ENCODE data around the gene TNFRSF25.
"Not testable (repeated sequence)": the region's sequence is repeated elsewhere in the genome, so short reads cannot be mapped to it uniquely, and the experiment has no call there.

Gene TNFRSF25

DNA sequence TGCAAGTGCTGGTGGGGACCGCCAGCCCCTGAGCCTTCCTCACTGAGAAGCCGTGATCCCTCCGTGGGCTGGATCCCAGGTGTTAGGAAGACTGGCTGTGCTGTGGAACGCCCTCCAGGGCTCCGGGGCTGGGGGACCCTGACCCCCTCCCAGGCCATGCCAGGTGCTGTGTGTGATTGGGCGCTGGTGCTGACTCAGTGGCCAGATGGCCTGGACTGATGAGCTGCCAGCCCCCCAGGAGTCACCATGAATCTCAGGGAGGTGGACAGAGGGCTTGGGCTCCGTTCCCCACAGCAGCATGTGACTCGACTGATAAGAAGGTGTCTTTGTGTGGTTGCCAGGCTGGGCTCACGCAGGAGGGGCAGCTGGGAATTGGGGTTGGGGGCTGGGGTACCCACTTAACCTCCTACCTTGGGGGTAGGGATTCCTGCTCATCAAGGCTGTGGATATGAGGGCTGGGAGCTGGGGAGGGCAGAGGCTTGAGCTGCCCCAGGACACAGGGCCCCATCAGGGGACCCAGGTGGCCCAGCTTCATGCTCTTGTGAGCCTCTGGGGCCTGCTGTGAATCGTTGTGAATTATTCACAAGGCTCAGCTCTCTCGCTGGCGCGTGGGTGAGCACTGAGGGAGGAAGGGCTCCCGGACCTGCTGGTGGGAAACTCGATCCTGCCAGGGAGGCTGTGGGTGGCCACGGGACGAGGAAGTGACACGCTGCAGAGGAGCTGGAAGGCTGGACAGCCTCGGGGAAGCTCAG, 36.1 kb downstream of the TNFRSF25 start:
- not testable (repeated sequence) for DNase-seq

DNA sequence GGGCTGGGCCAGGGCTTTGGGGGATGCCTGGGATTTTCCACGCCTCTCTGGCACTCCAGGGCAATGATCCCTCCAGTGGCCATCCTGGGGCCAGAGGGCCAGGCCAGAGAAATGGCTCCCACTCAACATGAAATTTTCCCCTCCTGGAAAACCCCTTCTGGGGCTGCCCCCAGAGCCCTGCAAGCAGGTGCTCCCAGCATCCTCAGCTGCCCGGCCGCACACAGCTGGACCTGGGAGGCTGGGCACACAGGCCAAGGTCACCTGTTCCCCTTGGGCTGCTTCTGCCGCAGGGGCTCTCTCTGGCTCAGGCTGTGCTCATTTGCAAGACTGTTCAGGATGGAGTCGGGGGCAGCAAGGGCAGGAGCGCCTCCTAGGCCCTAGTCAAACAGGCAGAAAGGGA, 37.5 kb downstream of the TNFRSF25 start:
- DNase-seq, result not testable (repeated sequence)

DNA sequence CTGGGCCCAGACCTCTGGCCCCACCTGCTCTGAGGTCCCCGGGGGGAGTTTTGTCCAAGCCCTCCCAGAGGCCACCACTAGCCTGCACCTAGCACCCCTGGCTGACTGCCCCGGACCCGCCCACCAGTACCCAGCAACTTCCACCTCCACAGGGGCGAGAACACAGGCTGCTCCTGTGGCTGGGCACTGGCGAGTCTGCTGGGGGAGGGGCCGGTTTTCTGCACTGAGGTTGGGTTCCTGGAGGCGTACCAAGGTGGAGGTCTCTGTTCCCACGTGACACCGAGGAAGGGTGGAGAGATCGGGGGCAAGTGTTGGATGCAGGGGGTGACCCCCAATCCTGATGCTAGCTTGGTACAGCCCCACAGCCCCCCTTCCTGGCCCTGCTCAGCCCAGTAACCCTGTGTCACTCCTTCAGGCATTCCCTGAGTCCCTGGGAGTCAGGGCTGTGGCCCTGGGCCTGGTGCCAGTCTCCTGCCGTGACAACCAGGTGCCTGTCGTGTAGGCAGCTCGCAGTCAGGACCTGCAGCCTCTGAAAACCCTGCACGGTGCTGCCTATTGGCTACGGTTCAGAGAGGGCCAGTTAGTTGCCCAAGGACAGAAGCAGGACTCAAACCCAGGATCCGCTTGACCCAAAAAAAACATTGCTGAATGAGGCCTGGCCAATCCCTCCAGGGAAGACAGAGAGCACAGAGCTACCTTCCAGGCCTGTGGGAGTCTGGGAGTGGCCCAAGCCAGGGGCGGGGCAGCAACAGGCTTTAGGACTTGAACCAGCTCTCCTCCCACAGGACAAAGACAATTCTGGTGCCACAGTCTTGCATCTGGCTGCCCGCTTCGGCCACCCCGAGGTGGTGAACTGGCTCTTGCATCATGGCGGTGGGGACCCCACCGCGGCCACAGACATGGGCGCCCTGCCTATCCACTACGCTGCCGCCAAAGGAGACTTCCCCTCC, 38.3 kb downstream of the TNFRSF25 start:
- DNase-seq, result no peak

DNA sequence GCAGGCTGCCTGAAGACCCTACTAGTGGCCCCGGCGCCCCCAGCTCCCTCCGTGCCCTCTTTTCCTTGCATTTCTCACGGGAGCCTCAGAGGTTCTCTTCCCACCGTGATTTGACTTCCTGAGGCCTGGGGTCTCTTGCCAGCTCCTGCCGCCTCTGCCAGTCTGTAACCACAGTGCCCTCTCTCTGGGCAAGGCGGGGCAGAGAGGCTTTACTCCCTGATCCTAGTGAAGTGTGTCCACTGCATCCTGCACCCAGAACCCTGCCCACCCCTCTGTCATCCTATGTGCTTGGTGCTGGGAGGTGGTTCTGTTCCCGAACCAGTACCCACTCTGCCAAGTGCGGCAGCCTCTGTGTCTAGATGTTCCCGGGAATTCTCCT, 39.0 kb downstream of the TNFRSF25 start:
- no peak for DNase-seq

DNA sequence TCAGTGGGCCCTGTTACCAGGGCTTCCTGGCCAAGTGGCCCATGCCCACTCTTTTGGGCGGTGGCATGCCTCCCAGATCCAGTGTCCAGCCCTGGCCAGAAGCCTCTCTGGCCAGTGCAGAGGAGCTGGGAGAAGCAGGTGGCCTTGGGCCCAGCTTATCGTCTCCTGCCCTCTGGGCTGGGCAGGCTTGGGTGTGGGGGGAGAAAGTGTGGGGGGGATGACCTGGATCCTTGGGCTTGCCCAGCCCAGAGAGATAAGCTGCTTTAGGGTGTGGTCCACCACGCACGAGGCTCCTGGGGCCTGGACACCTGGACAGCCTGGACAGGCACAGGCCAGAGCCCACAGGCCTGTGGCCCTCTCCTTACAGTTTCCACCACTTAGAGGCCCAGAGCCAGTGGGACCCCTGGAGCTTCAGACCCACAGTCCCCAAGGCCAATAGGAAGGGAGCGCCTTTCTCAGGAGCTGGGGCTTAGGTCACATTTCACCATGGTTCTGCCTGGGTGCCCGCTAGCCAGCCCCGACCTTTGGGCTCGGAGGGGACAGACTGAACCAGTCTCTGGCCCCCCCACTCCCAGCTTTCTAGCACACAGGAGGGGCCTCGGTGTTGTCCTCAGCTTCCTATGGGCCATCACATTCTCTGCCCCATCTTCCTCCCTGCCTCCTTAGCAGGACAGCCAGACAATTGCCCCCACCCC, 39.5 kb downstream of the TNFRSF25 start:
- no peak for DNase-seq

DNA sequence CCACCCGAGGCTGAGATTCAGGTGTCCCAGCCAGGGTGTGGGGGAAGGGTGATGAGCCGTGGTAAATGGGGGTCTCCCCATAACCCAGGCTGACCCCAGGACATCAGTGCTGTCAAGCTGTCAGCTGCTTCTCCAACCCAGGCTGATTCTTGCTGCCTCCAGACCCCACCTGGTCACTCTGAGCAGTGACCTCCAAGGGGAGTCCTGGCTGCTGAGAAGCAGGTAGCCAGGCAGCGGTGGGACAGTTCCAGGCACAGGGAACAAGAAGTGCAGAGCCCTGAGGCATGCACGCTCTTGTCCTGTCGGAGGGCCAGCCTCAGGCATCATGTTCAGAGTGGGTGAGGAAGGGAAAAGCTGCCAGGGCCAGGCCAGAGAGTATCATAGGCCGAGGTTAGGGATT, 40.3 kb downstream of the TNFRSF25 start:
- DNase-seq, result no peak

DNA sequence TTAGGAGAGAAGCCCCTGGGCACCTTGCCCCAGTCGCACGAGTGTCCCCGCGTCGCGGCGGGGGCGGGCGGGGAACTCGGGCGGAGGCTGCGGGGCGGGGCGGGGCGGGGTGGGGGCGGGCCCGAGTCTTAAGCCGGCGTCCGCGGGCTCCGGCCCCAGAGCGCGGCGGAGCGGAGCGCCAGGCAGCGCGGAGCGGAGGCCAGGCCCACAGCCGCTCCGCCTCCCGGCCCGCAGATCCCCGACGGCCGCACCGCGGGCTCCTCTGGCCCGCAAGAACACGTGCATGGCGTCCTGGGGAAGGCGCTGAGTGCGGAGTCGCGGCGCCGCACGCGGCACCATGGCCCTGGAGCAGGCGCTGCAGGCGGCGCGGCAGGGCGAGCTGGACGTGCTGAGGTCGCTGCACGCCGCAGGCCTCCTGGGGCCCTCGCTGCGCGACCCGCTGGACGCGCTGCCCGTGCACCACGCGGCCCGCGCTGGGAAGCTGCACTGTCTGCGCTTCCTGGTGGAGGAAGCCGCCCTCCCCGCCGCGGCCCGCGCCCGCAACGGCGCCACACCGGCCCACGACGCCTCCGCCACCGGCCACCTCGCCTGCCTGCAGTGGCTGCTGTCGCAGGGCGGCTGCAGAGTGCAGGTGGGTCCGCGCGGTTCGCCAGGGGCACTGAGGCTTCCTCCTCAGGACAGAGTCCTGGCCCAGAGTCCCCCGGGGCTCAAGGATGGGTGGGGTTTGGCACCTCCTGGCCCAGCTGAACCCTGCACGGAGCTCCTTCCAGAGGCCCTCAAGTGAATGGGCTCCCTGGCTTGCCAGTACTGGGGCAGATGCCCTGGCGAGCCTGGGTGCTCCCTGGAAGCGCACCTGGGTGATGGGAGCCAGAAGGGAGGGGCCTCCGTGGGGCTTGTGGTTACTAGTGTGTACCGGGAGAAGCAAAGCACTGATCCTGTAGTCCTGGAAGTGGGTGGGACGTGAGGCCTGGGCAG, 41.1 kb downstream of the TNFRSF25 start, which contains the start of gene ESPN:
ESPN (plus strand) TSS at position 158 of the 975 bp plus-strand sequence; CDS start at position 338, 180 bp downstream.
- DNase-seq, result no peak

DNA sequence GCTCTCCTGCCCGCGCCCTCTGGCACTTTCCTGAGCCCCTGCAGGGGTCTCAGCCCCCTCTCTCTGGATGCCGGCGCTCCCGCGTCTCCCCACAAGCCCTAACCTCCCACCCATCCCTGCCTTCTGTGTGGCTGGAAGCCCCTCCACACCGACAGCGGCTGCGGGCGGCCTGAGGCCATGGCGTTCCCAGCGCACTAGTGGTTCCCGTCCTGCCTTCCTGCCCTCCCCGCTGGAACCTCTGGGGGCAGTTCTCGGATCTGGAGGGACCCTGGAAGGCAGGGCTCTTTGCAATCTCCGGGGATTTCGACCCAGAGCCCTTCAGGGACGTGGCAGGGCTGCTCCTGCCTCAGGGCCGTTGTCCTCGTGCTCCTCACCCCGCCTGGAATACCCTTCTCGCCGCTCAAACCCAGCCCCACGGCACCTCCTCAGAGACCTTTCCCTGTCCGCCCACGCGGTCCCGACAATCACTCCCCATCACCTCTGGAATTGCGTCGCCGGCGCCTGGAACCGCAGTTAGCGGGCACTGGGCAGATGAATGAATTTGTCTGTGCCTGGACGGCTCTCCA, 41.9 kb downstream of the TNFRSF25 start:
- DNase-seq, result no peak

DNA sequence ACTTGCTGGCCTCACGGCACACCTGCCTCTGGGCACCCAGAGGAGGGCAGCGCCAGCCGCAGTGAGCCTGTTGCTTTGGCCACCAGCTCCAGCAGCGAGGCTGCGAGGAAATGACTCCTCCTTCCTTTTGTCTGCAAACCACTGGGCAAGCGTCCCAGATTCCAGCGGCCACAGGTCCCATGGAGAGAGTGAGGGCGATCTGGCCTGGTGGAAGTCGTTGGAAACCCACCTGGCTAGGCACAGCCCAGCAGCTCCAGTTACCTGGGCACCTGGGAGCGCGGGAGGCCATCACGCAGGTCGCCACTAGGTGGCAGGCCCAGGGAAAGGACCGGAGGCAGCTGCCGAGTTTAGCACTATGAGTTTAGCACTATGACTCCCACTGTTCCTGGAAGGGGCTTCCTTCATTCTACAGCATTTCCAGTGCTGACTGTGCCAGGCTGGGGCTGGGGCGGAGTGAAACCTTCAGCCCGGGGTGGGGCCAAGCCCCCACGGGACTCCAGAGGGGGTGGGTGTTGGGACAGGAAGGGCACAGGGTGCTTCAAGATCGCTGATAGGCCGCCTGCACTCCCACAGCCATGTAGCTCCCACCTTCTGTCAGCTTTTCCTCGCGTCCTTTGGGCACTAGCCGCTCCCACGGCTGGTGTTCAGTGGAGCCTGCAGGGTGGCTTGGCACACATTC, 42.5 kb downstream of the TNFRSF25 start:
- no peak for DNase-seq

DNA sequence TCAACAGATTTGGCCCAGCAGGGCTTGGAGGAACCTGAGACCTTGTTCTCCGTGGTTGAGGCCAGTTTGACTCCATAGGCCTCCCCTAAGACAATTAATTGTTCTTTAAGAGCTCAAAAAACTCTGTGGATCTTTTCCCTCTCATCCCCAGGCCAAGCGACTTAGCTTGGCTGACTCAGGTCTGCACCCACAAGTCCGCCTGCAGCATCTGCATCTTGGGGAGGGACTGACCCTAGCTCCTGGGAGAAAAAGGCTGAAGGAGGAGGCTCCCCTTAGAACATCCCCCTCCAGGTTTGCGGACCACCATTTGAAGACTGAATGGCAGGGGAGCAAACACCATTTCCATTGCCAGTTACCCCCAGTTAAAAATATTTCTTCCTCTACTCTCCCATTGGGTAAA, 44.7 kb downstream of the TNFRSF25 start:
- DNase-seq, result no peak

DNA sequence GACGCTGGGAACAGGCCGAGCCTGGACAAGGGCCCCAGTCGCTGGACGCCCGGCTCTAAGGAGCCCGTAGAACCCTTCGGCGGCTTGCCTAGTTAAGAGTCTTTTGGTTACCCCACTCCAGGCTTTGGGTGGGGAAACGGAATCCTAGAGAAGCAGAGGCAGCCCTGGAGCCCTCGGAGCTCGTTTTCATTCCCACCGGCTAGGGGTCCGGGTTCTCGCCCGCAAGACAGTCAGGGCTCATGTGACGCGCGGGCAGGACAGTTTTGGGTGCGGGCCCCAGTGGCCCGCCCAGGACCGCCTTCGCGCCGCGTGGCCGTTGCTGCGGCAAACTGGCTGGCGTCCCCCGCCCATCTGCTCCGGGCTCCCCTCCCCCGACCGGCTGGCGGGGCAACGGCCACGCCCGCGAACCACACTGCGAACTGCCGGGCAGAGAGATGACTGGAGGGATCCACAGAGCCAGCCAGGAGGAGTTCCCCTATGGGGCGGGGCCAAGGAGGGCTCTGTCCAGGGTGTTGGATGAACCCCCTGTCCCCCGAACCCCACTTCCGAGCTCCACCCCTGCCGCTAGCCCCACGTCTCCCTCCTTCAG, 45.4 kb downstream of the TNFRSF25 start:
- no peak for DNase-seq

DNA sequence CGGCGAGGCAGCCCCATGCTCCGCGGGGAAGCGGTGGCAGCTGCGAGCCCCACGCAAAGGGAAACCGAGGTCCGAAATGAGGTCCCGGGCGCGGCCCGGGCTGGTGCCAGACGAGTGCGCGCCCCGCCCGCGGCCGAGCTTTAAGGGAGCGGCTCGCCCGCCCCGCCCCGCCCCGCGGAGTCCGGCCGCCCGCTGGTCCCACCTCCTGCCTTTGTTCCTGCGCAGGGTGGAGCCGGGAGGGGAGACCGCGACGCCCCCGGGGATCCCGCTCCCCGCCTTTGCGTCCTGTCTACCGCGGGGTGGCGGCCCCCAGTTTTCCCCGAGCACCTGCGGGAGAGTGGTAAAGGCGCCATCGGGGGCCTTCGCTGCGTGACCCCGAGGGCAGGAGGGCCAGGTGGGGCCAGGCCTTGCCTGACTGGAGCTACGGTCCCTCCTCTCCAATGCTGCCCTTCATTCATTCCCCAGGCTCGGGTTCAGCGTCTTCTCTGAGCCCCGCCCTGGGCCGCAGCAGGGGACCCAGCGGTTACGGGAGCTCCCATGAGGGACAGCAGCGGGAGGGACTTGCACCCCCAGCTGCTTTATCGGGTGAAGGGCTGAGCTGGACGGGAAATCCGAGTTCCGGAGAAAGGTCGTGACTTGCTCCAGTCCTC, 46.0 kb downstream of the TNFRSF25 start, which contains the start of gene HES2:
HES2 (minus strand) TSS at position 116 of the 650 bp plus-strand sequence; CDS start at position 17, 99 bp downstream.
- DNase-seq, result no peak

DNA sequence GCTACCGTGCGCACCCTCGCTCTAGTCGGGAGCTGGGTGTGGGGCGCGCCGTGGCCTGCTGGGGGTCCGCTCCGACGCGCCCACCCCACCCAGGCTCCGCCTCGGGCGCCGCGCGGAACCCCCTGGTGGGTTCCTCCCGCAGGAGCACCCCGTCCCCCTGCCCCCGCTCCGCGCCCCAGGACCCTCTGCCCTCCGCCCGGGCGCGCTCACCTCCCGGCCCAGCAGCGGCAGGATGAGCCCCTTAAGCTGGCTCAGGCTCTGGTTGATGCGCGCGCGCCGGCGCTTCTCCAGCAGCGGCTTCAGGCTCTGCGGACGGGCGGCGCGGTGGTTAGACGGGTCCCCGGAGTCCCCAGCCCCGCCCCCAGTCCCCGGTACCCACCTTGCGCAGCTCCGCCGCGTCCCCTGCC, 46.6 kb downstream of the TNFRSF25 start:
- DNase-seq, result no peak

DNA sequence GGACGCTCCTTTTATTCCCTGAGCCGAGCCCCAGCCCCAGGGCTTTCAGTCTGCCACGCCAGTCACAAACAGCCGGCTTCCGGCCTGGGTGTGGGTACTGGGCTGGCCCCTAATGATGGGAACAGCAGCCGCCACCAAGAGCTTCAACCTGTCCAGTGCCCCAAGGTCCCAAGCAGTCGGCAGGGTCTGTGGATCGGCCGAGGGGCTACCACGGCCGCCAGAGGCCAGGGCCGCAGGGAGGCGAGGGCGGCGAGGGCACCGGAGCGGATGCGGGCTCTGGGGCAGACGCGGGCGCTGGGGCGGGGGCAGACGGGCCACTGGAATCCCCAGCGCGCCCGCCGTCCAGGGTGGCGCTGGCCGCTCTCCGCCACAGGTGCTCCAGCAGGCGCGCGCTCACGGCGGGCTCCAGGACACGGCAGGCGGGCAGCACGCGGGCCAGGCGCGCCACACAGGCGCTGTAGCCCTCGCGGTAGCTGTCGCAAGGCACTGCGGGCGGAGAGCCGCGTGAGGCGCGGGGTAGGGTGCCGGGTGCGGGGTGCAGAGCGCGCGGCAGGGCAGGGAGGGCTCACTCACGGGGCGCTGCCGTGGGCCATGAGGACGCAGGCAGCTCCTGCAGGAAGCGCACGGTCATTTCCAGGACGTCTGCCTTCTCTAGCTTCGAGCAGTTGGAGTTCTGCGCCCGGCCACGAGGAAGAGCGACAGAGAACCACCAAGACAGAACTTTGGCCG, 47.1 kb downstream of the TNFRSF25 start:
- DNase-seq, result no peak

DNA sequence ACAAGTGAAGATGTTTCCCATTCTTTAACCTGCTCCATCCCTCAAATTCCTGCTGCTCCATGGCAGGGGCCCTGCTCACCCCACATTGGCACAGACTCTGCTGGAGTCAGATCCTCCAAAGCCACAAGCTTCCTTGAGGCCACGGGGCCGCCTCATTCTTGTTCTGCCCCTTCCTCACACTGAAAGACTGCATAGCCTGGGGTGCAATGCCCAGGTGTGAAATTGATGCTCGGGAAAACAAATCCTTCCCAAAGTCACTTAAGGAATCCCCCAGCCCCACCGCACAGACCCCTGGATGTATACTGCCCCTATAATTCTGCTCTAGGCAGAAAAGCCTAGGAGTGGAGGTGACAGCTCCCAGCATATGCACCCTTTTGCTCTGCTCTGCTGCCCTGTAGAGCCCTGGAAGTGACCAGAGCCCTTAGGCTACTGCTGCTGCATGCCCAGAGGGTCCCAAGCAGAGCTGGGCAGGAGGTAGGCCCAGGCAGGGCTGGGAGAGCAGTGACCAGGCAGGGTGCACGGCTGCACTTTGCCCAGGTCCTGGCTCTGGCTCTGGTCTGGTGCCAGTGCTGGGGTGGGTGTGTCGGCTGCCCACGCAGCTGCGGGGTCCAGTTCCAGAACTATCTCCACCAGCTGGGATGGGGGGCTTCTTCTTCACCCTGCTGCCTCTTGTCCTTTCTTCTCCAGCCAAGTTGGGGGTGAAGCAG, 47.9 kb downstream of the TNFRSF25 start:
- DNase-seq, result no peak

DNA sequence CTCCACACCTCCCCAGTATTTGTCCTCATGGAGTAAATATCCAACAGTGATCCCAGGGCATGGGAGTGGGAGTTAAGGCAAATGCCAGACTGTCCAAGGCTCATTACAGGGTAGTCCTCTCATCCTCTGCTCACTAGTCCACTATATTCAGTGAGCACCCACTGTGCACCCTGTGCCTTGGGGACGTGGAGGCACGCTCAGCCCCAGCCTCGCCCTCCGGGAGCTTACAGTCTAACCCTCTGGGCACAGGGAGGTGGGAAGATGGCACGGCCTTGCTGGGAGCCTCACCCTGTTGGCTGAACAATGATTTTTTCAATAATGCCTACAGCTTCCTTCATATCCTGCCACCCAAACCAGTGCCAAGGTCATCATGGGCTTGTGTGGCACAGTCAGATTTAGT, 49.1 kb downstream of the TNFRSF25 start:
- DNase-seq, result no peak

DNA sequence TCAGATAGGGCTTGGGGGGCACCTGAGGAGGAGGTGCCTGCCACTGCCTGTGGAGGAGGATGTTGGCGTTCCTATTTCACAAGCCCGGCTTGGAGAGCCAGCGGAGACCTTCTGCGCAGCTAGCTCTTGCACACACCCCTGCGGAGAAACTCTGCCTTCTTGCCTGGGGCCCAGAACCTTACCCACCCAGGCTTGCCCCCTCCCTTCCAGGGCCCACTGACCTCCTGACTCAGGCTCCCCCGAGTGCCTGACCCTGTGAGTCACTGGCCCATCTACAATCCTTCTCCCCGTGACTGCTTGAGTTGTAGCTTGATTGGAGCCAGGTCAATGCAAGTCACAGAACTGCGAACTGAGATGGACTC, 49.7 kb downstream of the TNFRSF25 start:
- DNase-seq, result no peak

DNA sequence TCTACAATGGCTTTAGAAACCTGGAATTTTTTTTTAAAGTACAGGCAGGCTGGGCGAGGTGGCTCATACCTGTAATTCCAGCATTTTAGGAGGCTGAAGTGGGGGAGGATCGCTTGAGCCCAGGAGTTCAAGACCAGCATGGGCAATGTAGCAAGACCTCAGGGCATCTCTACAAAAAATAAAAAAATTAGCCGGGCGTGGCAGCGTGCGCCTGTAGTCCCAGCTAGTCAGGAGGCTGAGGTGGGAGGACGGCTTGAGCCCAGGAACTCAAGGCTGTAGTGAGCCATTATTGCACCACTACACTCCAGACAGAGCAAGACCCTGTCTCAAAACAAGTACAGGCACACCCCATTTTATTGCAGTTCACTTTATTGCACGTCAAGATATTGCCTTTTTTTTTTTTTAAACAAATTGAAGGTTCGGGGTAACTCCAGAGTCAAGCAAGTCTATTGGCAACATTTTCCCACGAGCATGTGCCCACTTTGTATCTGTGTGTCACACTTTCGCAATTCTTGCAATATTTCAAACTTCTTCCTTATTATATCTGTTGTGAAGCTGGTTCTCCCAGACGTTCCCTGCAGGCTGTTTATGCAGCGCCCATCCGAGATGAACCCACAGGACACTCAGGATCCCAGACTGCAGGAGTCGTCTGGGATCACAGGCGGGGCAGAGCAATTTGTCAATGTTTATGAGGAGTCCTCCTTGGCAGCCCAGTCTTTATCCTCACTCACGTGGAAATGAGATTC, 50.9 kb downstream of the TNFRSF25 start:
- no peak for DNase-seq
